Epithelial cell of esophagus (primary cell): ENCODE measurements around the gene MED23.
"Not testable (repeated sequence)": the region's sequence is repeated elsewhere in the genome, so short reads cannot be mapped to it uniquely, and the experiment has no call there.

Source experiments
- DNase-seq: peaks from one replicate; pipeline ENCODE4 v3.0.0; 2010; ENCODE audit warnings: low read depth
- H3K4me3 ChIP-seq: 2 replicates; pipeline ENCODE4 v1.5.1; 2011; ENCODE audit warnings: mild to moderate bottlenecking, low read length, control low read depth
- TF ChIP-seq, protein P1 (sequence below): IDR thresholded peaks from 2 replicates; pipeline ENCODE4 v1.5.1; 2011; ENCODE audit warnings: low read depth, mild to moderate bottlenecking, low read length, control low read depth, inconsistent platforms; ENCODE audit not compliant: insufficient read depth; ENCODE audit errors: missing control alignments

Gene MED23

DNA sequence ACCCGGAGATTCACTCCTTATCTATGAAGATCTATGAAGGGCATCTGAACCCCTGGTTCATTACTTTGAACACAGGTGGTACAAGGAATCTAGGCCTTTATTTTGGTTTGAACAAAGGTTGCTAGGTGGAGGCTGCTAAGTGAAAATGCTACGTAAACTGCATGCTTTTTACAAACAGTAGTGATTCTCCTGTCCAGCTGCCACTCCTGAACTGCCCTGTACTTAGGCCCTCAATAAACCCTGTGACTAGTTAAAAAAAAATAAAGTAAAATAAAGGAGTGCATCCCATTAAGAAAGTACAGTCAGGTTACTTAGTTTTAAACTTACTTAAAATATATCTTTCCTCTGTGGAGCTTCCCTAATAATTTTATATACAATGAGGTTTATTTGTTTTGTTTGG lies 82.7 kb downstream of the MED23 start:
- H3K4me3 ChIP-seq: no peak overlapping the region
- no peak for DNase-seq
- TF ChIP-seq, protein P1, sequence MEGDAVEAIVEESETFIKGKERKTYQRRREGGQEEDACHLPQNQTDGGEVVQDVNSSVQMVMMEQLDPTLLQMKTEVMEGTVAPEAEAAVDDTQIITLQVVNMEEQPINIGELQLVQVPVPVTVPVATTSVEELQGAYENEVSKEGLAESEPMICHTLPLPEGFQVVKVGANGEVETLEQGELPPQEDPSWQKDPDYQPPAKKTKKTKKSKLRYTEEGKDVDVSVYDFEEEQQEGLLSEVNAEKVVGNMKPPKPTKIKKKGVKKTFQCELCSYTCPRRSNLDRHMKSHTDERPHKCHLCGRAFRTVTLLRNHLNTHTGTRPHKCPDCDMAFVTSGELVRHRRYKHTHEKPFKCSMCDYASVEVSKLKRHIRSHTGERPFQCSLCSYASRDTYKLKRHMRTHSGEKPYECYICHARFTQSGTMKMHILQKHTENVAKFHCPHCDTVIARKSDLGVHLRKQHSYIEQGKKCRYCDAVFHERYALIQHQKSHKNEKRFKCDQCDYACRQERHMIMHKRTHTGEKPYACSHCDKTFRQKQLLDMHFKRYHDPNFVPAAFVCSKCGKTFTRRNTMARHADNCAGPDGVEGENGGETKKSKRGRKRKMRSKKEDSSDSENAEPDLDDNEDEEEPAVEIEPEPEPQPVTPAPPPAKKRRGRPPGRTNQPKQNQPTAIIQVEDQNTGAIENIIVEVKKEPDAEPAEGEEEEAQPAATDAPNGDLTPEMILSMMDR: no peak

DNA sequence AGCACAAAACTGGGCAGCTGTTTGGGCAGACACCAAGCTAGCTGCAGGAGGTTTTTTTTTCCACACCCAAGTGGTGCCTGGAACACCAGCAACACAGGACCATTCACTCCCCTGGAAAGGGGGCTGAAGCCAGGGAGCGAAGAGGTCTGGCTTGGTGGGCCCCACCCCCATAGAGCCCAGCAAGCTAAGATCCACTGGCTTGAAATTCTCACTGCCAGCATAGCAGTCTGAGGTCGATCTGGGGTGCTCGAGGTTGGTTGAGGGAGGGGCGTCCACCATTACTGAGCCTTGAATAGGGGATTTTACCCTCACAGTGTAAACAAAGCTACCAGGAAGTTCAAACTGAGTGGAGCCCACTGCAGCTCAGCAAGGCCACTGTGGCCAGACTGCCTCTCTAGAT lies 89.4 kb downstream of the MED23 start:
- H3K4me3 ChIP-seq, DNase-seq: not testable (repeated sequence)

DNA sequence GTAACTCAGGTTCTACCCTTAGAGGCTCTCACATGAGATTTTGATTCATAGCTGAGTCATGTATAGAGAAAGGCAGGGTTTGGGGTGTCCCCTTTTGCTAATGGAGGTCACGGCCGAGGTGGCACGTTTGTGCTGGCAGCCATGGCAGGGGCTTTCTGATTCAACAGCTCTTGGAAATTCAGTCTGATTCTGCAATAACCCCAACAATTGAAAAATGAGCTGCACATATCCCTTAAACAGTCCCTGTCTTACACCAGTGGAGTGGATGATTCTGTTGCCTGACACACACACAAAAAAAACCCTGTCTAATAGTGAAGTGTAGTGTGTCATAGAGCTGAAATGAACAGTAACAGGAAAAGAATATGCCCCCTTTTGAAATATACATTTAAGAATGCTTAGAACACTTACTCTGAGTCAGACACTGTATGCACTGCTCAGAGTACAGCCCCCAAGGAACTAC lies 95.4 kb downstream of the MED23 start:
- TF ChIP-seq, protein P1: no peak
- DNase-seq: peak; percentile 6
- H3K4me3 ChIP-seq: no peak overlapping the region

DNA sequence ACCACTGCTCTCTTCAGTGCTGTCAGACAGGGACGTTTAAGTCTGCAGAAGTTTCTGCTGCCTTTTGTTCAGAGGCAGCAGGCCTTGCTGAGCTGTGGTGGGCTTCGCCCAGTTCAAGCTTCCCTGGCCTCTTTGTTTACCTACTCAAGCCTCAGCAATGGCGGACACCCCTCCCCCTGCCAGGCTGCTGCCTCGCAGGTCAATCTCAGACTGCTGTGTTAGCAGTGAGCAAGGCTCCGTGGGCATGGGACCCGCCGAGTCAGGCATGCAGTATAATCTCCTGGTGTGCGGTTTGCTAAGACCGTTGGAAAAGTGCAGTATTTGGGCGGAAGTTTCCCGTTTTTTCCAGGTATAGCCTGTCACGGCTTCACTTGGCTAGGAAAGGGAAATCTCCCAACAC lies 96.4 kb downstream of the MED23 start:
- DNase-seq, H3K4me3 ChIP-seq: not testable (repeated sequence)

DNA sequence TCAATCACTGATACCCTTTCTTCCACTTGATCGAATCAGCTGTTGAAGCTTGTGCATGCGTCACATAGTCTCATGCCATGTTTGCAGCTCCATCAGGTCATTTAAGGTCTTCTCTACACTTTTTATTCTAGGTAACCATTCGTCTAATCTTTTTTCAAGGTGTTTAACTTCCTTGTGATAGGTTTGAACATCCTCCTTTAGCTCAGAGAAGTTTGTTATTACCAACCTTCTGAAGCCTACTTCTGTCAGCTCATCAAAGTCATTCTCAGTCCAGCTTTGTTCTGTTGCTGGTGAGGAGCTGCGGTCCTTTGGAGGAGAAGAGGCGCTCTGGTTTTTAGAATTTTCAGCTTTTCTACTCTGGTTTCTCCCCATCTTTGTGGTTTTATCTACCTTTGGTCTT lies 97.1 kb downstream of the MED23 start:
- not testable (repeated sequence) for DNase-seq, H3K4me3 ChIP-seq

DNA sequence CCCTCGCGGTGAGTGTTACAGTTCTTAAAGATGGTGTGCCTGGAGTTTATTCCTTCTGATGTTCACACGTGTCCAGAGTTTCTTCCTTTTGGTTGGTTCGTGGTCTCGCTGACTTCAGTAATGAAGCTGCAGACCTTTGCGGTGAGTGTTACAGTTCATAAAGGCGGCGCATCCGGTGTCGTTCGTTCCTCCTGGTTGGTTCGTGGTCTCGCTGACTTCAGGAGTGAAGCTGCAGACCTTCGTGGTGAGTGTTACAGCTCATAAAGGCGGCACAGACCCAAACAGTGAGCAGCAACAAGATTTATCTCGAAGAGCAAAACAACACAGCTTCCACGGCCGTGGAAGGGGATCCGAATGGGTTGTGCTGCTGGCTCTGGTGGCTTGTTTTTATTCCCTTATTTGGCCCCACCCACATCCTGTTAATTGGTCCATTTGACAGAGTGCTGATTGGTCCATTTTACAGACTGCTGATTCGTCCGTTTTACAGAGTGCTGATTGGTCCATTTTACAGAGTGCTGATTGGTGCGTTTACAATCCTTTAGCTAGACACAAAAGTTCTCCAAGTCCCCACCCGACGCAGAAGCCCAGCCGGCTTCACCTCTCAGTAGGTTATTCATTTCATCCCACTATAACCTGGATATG lies 103.2 kb downstream of the MED23 start:
- TF ChIP-seq, protein P1: no peak
- H3K4me3 ChIP-seq: no peak overlapping the region
- no peak for DNase-seq

DNA sequence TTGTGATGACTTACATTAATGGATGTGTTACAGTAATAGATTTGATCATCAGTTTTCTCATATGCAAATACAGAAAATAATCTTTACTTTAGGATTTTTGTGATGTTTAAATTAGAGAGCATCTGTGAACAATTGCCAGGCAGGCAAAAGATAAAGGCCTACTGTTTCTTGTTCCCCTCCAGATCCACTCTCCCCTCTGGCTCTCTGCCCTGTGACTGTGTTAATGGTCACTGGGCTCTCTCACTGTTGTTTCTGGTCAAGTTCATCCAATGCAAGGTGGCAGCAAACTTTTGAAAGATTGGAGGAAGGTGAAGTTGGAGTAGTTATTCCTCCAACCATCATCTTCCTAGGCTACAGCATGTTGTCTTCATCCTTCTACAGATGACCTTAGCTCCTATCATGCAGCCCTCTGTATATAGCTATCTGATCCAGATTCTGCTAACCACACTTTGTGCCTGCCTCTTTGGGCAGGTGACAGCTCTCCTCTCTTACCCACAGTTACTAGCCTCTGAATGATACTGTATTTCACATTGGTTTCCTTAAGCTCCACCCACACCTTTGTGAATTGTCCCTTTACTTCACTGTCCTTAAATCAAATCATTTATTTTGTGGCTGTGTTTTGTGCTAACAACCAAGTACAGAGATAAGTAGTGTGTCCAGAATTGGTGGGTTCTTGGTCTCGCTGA lies 103.9 kb downstream of the MED23 start:
- TF ChIP-seq, protein P1: no peak
- H3K4me3 ChIP-seq: no peak overlapping the region
- no peak for DNase-seq
